ENCODE results near the gene GLIS1.

Gene GLIS1

DNA sequence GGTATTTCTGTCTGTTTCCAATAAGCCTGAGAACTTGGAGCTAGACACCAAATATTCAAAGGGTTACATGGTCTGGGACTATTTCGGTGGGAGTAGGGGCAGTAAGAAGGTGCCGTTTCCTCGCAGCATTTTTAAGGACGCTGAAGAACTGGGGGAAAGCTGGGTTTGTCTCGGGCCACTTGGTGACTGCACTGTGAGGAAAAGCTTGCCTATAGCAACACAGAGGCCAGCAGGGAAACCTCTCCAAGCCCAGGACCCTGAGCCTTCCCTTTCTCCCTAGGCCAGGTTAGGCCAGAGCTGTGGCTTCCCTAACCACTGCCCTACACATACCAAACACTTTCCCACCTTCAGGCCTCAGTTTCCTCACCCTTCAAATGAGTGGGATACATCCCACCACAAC lies 3.3 kb downstream of the GLIS1 start:
- DNase-seq: no peak

DNA sequence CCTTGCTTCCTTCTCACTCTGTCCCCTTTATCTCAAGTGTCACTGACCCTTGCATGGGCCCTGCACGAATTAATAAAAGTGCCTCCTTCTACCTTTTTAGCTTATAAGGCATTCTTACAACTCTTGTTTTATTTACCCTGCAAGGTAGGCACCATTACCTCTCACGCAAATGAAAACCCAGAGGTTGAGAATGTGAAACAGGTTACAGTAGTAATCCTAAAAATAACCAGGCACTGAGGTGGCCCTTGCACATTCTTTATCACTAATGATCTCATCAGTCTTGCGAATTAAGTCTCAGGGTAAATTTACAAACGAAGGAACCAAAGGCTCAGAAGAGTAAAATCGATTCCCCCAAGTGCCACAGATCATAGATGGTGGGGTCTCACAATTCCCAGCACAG lies 3.7 kb downstream of the GLIS1 start:
- no peak for DNase-seq

DNA sequence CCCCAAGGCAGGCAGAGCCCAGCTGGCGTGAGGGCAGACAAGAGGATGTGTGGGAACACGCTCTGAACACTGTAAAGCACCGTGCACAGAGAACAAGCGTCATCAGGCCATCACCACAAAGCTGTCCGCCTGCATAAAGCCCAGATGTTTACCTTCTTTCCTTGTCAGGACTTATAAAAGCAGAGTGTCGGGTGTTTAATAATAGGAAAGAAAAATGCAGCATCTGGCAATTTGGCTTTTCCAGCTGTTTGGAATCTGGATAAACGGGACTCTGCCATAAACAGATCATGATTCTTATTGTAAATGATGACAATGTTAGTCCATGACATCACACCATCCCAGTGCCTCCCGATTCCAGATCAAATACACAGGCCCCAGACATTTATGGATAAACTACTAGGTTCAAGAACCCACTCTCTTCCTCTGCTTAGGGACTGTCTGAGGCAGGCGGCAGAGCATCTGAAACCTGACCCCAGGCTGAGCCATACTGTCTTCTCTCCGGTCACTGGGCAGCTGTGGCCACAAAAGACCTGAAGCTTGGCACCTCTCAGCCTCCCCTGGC lies 4.2 kb downstream of the GLIS1 start:
- no peak for DNase-seq

DNA sequence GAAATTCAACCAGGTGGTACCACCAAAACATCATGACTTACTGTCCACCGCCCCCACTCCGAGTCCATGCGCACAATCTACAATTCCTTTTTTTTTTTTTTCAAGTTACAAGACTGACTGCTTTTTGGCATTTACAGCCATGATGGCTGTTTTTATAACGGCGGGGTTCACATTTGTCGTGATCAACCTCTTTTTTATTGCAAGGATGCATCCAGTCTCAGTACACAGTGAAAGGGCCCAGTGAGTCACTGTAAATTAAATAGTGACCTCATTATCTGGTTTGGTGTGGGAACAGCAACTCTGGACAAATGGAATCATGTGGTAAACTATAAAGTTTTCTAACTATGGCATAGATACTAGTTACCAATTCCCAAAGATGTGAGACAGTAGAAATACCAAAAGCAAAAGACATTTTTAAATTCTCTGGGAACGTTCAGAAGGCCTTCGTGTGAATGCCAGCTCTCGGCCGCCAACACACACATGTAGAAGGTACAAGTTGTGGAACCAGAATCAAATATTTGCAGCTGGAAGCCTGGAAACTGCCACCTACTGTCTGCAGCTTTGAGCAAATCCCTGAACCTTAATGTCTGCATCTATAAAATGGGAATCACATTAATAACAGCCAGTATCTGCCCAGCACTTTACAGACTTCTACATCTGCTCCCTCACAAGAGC lies 4.9 kb downstream of the GLIS1 start:
- no peak for DNase-seq

DNA sequence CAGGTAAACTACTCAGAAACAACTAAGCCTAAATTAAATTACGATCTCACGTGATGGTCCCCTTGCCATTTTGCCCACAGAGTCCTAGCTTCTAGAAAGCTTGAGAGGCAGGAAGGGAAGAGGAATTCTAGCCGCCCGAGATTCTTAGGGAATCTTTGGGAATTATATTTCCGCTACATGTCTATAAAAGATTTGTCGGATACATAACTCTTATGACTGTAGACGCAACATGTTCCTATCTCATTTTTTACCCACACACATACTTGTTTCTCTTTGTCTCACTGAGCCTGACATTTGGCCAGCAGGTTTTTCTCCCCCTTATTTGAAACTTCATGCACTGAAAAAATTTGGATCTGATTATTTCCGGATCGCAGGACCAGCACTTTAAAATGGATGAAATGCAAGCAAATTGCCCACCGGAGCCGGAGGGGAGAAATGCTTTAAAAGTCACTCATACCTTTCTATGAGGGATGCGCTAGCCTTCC lies 5.5 kb downstream of the GLIS1 start:
- no peak for DNase-seq

DNA sequence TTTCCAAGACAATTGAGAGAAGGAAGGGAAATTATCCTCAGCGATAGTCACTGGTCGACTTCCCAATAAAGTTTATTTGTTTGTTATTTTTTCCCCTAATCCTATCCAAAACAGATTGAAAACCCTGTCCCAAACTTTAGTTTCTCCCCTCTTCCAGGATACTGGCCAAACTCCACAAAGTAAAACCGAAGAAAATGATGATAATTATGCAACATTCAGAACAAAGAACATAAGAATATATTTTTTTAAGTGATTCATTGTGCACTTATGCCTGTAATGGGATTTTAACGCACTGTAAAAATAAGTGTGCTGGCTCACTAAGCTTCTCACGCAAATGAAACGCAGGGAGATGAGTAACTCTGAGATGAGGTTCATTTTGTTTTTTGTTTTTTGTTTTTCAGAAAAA lies 6.0 kb downstream of the GLIS1 start:
- DNase-seq: no peak

DNA sequence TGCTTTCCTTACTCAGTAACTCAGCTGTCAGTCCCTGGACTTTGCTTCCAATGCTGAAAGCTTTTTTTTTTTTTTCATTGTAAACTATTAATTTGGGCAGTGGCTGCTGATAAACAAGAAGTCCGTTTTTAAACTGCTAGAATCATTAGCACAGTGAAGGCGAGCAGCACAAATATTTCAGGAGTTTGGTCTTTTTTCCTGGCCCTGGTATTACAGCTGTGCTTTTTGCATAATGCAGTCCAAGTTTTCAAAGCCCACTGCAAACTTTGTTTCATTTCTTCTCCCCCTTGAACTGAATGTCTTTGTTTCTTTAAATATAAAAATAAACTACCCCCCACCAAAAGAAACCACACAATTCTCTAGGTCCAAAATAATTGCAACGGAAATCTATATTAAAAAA lies 6.6 kb downstream of the GLIS1 start:
- no peak for DNase-seq

DNA sequence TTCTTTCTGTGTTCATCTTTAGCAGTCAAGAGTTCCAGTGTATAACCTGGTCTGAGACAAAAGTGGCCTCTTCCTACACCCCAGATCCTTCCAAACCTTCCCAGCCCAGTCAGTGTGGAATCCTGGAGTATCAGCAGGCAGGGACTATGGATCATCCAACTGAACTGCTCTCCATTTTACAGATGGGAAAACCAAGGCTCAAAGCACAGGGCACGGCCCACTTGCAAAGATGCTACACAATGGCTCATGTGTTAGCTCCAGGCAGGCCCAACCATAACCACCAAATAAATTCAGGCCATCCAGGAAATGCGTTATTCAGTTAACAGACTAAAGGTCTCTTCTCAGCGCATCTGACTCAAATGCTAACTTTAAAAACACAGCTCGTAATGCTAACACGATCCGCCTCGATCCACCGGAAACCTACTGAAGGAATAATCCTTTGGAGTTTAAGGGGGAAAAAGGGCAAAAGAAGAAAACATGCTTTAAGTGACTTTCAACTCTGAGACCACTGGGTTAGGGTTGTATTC lies 7.1 kb downstream of the GLIS1 start:
- DNase-seq: no peak

DNA sequence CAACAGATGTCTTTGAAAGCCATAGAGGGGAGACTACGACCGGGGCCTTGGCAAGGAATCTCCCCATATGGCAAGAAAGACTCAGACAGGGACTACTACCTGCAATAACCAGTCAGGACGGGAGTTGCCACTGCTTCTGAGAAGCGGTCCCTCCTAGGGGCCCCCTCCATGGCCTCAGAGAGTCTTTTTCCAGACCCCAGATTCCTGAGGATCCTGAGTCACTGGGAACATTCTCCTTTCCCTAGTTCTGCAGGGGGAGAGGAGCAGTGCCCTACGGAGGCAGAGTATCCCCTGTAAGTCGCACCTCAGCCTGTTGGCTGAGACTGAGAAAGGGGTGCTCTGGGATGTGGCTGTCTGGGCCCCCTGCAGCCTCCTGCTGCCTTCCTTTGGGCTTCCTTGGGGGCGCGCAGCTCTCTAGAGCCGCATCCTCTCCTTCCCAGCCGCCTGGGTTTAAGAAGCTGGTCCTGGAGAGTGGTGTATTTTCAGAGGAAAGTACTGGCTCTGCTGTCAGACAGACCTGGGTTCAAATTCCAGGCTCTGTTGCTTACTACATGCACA lies 7.8 kb downstream of the GLIS1 start:
- no peak for DNase-seq

DNA sequence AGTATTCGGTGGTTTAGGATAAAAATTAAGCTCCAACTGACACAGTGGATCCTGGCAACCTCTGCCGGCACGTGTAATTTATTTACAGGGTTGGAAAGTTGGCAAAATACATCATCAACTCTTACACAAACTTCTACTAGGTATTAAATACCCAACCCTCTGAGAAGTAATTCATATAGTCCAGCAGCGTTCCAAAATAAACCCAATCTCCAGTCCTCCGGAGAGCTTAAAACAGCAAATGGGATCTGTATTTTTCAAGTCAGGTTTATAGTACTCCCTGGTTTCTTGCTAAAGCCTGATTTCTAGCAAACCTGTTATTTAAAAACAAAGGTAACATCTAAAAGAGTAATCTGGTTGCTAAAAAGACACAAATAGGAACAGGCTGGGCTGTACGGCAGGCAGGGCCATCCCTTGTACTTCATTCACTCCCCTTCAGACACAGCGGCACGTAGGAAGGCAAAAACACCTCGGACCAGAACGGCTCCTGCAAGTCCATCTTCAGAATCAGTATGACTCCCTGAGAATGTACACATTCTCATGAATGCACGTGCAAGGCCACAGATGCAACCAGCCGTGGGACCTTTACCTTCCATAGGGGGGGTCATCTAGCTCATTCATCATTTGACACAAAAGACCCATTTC lies 8.6 kb downstream of the GLIS1 start:
- DNase-seq: no peak

DNA sequence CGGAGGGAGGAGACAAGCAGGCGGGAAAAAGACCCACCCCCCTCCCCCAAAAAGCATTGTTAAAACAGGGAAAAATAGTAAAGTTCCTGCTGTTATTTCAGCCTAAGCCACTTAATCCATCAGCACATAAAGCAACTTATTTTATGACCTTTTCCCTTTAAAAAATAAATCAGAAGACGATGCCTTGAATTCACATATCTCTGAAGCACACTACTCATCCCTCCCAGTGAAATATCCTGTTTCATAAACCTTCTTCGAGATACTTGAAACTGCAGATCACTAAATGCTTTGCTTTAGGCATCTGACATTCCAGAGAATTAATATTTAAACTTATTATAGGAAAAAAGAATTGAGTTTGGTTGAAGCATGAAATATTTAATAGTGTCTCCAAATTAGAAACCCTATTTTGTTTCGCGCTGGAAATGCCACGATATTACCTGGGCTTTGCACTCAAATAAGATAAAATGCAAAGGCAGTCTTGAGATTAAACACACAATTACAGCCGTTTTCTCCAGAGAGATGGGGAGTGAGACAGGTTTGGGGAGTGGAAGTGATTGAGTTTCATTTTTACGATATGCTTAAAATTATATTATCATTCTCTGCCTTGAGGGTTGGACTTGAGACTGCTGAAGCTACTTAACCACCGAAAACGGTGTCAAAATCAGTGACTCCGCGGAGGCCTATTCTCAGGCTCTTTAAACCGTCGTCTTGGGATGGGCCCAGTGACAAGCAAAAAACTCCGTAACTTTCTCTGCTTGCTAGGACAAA lies 9.3 kb downstream of the GLIS1 start:
- no peak for DNase-seq

DNA sequence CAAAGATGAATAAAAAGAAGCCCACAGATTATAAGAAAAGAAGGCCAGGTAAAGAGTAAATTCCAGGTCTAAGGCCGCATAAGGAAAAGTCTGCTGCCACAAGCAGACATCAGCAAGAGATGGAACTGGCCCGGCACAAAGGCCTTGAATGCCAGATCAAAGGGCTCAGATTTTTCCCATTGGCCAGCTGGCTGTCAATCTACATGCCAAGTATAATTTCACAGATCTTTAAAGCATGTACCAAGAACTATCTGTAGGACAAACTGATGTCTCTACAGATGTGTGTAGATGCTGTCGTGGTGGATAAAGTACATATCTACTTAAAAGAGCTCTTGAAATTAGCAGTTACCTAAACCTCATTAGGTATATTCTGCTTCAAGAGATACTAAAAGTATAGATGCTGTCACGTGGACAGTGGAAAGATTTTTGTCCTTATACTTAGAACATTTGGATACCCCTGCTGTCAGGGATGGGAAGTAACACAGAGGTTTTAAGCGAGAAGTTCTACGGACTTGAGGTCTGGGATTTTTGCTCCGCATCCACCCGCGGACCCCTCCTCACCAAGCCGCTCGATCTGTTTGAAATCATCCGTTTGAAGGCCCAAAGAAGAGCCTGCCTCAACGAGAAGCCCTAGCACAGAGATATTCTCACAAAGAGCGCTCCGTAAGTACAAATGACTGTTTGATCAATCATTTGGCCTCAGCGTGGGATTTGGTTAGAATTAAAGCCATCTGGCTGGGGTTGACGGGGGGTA lies 10.1 kb downstream of the GLIS1 start:
- no peak for DNase-seq

DNA sequence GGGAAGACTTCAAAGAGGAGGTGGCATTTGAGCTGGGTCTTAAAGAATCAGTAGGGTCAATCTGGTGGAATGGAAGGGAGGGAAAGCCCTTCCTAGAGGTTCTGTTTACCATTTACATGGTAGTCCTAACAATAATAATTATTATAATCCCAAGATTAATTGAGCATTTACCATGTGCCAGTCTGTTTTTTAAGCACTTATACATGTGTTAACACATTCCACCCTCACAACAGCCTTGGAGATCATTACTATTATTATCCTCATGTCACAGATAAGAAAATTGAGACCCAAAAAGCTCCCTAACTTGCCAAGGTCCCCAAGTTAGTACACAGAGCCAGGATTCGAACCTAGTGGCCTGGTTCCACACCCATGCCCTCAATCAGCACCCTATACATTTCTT lies 10.8 kb downstream of the GLIS1 start:
- no peak for DNase-seq

DNA sequence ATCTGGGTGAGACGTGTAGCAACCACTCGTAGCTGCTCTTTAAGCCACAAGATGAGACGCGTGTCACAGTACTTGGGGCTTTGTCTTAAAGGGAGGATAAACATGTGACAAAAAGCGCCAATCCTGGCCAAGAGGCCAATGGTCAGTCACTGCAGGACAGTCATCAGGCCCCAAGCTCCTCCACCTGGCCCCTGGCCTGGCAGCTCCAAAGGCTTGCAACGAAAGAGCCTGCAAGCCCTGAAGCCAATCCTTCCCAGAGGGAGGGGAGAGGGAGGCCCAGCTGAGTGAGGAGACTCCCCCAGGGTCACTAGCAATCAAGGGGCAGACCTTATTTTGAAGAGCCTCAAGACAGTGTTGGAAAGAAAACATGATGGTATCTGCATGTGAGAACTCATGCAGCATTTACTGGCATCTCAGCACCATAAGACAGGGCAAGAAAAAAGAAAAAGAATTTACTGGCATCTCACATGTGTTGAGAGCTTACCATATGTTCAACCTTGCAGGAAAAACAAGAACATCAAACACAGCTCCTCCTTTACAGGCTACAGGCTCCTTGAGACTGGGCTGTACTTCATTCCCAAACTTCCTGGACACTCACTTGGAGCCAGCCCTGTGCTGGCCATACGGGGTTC lies 11.4 kb downstream of the GLIS1 start:
- DNase-seq: no peak

DNA sequence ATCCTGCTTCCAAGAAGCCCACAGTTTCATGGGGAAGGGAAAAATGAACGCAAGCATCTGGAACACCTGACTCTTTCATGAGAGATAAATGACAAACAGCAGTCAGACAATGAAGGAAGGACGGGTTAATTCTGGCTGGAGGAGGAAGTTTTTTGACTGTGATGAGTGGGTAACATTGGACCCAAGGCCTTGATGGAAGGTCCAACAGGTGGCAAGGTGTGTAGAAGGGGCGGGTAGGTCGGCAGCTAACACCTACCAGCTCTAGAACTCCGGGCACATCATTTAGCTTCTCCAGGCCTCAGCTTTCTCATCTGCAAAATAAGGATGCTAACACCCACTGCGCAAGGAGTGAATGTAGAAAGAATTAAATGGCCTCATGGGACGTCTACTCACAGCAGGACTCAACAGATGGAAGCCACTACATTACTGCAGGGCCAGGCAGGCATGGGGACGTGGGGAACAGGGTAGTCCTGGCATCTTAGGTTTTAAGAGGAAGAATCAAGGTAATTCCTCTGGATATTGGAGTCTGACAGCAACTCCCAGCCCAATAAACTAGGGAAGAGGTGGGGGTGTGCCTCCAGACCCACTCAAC lies 12.9 kb downstream of the GLIS1 start:
- no peak for DNase-seq

DNA sequence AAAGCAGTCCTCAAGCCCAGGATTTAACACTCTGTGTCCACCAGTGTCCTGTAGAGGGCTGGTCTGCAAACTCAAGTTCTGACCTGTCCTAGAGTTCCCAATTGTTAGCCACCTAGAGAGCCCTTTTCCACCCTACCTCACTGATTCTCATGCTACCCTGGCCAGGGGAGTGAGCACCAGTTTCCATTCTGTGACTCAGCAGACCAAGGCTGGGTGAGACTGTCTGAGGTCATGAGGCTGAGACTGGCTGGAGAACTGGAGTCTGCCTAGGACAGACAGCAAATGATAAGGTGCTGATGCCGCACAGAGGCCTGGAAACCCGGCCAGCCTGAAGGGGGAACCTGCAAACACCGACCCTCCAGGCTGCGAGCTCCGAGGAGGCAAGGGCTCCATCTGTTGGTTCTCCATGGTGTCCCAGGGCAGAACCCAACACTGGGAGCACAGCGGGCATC lies 13.7 kb downstream of the GLIS1 start:
- DNase-seq: no peak

DNA sequence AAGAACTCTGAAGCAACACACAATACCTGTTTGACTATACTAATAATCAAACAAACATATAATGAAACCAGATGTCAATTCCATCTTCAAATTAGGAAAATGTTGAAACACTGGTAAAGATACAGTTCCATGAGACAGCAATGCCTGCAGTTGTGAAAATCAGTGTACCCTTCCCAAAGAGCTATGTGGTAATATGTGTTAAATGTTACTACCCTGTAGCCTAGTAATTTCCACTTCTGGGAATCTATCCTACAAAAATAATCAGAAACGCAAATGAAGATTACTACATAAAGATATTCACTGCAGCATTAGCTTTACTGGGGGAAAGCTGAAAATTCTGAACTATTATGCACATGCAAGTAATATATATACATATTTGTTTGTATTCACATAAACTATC lies 16.9 kb downstream of the GLIS1 start:
- DNase-seq: no peak

DNA sequence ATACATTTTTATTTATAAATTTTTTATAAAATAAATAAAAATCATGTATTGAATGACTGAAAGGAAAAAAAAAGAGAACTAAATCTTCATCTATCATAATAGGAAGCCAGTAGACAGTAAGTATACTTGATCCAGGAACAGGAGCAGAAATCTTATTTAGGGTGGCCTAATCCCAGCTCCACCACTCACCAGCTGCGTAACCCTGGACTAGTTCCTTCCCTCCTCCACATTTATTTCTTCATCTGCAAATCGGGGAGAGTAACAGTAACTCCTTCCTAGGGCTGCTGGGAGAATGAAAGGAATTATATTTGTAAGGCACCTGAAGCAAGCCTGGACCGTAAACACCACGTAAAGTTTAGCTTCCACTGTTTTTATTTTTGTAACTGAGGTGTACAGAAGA lies 17.9 kb downstream of the GLIS1 start:
- no peak for DNase-seq

DNA sequence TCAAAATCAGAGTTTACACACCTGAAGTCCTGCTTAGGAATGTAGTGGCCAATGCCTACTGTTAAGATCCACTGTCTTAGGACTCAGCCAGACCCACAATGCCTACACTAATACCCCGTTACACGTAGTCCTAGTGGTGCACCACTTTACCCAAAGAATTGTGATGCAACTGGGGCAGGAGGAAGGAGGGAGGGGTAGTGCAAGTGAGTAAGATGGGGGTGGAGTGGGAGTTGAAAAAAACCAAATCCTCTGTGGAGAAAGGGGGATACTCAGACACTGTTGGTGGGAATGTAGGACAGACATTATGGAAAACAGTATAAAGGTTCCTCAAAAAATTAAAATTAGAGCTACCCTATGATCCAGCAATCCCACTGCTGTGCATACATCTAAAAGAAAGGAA lies 19.5 kb downstream of the GLIS1 start:
- DNase-seq: no peak

DNA sequence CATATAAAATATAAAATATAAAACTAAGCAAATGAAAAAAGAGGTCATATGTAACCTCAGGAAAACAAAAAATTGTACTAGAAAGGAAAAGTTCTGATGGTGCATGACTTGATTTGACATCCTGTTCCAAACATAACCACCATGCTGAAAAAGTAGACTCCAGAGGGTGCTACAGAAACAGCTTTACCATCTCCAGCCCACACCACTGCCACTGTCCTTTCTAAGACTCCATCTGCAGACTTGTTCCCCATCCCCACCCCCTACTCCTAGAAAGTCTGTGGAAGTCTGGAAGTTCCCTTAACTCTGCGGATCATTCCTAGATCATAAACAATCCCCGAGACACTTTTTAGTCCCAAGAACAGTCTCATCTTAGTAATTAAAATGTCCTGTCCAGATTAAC lies 20.5 kb downstream of the GLIS1 start:
- DNase-seq: no peak

DNA sequence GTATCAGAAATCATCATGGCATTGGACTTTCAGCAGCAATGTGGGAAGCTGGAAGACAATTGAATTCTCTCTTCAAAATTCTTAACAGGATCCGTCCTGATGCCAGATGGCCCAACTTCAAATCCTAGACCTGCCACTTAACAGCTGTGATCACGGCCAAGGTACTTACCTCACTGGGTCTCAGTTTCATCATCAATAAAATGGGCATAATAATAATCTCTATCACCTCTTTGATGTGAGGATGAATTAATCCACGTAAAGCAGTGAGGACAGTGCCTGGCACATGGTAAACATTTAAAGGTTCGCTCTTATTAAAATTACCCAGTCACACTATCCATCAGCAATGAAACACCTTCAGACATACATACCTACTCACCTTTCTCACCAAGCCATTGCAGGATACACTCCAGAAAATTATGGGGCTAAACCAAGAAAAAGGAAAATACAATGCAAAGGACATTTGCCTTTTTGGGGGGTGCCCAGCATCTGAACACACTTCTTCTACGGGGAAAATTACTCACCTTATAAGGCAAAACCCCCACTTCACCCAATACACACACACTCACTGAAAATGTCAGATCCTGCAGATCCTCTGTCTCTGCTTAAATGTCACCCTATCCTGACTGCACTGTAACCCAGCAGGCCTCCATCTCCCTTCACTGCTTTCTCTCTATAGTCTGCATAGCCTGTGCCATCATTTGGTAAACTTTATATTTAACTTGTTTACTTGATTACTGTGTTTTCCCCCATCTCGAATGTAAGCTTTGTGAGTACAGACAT lies 21.7 kb downstream of the GLIS1 start:
- DNase-seq: no peak

All from bone marrow (tissue), 2 donors.